Activated CD4-positive, alpha-beta T cell treated with anti-CD3 and anti-CD28 coated beads, Interleukin-2, Interleukin-6, amounts not matched to agents 100 ng/mL and 50 ng/mL, durations not matched to agents 16 hours and 8 hours (primary cell): ENCODE results near the gene SINHCAF.
"Not testable (repeated sequence)": the region's sequence is repeated elsewhere in the genome, so short reads cannot be mapped to it uniquely, and the experiment has no call there.

Experiments
- DNase-seq: peaks from one replicate; pipeline ENCODE4 v3.0.0-alpha.2; 2020

Gene SINHCAF, protein sequence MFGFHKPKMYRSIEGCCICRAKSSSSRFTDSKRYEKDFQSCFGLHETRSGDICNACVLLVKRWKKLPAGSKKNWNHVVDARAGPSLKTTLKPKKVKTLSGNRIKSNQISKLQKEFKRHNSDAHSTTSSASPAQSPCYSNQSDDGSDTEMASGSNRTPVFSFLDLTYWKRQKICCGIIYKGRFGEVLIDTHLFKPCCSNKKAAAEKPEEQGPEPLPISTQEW

DNA sequence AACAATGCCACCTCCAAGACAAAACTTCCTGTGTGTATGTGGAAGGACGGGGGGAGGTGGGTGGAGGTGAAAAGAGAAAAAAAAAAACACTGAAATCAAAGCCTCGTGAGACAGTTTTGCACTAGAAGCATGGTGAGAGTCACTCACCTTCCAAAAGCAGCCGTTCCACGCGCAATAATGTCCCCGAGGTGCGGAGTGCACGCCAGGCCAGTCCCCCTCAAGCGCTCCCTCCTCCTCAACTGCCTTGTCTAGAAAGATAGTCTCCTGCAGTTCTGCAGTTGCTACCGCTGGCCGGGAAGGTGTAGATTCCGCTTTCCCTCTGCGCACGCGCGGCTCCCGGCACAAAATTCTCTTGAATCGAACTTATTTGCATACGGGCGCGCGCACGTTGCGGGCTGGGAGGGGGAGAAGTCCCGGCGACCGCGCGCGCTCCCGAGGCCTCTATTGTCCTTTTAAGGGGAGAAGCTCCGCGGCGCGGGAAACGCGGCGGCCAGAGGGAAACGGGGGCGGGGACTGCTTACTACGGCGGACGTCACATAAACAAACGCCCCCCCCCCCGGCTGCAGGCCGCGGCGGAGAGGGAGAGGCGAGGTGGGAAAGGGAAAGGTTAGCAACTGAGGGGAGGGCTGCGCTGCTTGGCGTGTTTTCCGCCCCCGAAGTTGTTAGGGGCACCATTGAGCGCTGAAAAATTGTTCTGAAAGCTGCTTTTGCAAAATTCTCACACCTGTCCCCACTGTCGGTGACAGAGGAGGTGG lies at the start of gene SINHCAF:
TSS of gene SINHCAF (minus strand) at position 274 of the 755 bp plus-strand sequence. CDS start 27,946 bp downstream, outside the sequence.
- DNase-seq = peak; percentile 100

DNA sequence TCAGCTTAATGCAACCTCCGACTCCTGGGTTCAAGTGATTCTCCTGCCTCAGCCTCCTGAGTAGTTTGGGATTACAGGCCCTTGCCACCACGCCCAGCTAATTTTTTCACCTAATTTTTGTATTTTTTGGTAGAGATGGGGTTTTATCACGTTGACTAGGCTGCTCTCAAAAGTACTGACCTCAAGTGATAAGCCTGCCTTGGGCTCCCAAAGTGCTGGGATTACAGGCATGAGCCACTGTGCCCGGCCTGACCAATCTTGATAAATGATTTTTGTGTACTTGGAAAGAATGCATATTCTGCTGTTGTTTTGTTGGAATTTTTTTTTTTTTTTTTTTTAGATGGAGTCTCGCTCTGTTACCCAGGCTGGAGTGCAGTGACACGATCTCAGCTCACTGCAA lies 49.5 kb upstream of the SINHCAF start:
- DNase-seq = not testable (repeated sequence)

DNA sequence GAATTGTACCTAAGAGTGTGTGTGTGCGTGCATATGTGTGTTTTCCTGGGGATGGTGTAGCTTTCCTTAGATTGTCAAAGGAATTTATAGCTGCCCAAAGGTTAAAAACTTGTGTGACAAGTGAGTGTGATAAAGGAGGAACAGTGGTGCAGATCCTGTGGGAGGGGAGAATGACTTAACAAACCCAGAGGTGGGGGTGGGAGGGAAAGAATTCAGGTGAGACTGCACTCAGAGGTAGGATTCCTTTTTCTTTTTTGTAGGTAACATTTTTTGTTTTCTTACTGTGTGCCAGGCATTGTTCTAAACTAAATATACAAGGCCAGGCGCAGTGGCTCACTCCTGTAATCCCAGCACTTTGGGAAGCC lies 45.3 kb upstream of the SINHCAF start:
- no peak for DNase-seq

DNA sequence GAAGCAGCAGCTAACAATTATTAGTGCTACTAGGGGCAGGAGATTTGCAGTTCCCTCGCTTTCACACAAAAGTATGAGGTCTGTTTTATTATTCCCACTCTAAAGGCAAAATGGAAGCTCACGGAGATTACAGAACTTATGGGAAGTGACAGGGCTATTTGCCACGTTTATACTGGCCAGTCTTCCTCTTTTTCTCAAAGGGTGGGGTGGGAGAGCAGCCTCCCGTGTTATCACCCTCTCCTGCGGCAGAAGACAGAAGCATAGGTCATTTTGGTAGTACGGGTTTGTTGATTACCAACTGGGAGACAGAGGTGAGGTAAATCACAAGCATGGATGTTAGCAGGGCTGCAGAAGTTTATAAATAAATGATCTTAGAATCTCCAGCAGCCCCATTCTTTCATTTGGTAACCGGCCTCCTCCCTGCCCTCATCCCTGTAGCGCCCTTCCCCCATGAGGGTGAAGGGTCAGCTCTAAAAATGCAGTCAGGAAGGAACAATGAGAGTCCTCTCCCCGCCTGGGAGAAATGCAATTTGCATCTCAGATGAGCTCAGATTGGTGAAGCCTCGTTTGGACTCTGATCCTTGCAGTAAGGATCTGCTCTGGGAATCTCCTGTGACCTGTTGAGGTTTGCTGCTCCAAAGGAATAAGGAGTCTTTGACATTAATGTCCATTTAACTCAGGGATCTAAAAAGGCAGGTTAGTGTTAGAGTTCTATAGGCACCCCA lies 44.7 kb upstream of the SINHCAF start:
- DNase-seq = no peak

DNA sequence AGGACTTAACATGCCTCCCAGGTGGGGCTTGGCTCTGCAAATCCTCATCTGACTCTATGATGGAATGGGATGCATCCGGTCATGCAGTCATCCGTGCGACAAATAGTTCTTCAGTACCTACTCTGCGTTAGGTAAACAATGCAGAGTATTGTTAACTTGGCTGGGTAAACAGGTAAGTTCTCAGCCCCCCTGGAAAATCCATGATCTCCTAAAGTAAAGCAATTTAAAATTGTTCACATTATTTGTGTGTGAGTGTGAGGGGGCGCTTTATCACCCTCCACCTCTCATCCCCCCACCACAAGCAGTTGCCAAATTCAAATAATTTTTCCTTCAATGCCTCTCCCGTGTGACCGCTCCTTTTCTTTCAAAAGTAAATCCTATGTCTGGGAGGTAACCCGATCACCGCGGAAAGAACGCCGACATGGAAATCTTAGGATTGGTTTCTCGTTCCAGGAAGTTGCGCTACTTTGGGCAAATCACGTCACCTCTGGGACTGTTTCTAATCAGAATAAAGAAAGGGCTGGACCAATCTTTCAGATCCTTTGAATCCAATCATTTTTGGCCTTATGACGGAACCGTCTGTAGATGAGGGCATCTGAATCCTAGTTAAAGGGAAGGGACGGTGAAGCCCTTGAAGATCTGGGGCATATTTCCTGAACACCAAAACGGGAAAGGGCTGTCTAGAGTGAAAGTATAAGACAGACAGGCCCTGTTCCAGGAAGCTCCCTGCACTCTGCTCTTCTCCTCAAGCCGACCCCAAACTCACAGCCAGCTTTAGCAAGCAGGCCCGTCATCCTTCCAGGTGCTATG lies 44.0 kb upstream of the SINHCAF start:
- DNase-seq = no peak

DNA sequence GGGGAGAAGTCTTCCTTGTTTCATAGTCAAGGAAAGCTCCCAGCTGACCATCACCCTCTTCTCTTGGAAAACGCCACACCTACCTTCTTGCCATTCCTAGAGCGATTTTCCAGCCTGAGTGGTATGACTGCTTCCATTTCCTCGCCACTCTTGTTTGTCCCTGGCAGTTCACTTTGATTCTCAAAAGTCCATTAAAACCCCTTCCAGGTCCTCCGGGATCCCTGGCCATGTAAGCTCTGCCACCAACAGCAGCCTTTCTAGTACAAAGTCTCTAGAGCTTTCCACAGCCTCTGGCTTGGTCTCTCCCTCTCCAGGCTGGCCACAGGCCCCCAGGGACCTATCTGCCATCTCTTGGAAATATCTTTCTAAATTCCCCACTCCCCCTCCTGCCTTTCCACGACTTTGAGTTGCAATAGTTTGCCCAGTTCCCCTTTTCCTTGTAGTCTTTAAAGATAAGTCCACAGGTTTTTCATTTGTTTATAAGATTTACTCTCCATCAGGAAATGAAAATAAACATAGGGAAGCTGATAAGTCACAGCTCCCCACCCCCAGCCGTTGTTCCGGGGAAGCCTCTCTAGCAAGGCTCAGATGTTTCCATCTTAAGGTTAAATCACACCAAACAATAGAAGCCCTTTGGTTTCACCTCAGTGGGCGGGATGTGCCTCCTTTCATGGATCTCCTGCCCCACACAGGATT lies 42.9 kb upstream of the SINHCAF start:
- no peak for DNase-seq

DNA sequence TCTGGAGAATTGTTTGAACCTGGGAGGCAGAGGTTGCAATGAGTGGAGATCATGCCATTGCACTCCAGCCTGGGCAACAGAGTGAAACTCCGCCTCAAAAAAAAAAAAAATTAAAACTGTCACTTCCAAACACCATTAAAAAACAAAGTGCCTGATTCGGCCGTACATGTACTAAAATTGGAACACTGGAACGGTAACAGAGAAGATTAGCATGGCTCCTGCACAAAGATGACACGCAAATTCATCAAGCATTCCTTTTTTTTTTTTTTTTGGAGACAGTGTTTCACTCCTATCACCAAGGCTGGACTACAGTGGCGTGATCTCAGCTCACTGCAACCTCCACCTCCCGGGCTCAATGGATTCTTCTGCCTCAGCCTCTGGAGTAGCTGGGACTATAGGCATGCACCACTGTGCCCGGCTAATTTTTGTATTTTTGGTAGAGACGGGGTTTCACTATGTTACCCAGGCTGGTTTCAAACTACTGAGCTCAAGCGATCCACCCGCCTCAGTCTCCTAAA lies 40.2 kb upstream of the SINHCAF start:
- DNase-seq = no peak

DNA sequence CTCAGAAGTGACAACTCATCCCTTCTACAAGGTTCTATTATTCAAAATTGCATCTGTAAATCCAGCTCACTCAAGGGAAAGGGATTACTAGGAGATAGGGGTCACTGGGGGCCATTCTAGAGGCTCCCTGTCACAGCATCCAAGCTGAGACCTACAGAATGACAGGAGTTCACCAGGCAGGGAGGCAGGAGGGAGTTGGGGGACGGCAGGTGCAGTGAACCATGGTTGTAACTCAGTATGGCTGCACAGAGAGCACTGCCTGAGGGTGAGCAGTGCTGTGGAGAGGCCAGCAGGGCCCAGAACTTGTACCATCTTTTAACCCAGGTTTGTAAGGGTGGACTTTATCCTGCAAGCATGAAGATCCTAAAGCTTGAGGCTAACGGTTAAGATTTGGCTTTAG lies 37.9 kb upstream of the SINHCAF start:
- no peak for DNase-seq

DNA sequence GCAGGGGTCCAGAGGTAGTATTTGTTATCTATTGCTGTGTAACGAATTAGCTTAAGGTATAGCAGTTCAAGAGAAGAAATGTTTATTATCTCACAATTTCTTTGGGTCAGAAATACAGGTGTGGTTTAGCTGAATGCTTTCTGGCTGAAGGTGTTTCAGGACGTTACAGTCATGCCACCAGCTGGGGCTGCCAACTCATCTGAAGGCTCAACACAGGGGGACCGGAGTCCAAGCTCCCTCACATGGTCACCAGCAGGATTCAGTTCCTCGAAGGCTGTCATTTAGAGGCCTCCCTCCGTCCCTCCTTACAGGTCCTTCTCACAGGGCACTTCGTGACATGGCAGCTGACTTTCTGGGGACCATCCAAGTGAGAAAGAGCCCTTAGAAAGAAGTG lies 37.5 kb upstream of the SINHCAF start:
- DNase-seq = no peak

DNA sequence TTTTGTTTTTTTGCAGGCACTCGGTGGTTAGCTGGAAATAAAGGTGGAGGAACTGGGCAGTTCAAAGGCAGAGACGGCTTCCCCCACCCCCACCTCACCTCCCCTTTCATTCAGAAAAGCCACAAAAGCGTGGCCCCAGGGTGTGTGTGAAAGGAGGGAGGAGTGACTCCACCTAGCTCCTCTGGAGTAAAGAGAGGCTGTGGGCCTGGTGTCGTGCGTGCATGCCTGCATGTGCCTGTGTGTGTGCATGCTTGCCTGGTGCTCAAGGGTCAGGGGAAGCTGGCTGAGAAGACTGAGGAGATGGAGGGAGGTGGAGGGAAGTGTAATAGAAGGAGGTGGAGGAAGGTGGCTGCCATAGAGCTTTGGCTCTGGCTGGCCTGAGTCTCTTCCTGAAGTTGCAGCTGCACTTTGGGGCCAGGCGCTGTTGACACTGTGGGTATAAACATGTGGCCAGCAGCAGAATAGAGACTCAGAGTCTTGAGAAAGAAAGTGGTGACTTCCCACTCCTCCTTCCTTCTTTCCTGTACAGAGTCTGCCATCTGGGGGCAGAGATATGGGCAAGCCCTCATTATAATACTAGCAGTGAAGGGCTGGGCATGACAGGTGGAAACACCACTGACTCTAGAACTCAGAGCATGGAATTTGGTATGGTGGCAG lies 36.9 kb upstream of the SINHCAF start:
- peak; percentile 23 for DNase-seq

DNA sequence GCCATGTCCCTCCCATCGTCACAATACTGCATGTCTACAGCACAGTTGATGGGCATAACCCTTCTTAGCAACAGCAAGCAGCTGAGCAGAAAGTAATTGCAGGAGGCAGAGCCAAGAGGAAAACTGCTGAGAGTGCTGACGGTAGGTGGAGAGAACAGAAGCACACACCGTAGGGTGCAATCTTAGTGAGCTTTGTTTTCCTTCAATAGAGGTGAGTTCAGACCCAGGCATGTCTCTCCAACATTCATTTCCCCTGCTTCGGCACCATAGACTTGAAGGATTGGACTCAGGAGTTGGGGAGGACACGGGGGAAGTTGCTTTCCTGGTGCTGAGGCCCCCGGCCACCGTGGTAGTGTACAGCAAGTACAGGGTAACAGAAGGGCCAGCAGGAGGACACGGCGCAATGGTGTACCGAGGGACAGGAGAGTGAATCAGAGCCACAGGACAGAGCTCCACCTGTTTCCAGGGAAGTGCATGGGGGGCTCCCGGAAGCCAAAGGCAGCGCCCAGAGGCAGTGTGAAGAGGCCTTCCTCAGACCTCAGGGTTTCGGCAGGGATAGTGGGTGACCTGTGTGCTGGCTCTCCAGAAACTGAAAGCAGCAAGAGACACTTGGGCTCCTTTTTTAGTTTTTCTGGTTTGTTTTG lies 36.3 kb upstream of the SINHCAF start:
- DNase-seq = no peak

DNA sequence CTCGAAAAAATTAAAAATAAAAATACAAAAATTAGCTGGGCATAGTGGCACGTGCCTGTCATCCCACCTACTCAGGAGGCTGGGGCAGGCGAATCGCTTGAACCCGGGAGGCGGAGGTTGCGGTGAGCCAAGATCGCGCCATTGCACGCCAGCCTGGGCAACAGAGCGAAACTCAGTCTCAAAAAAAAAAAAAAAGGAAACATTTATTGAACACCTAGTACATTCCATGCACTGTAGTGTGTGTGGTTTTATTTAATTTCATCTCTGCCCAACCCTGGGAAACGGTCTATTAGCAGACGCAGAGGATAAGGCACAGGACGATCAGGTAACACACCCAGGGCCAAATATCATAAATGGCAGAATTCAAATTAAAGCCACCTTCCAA lies 35.8 kb upstream of the SINHCAF start:
- DNase-seq = no peak

DNA sequence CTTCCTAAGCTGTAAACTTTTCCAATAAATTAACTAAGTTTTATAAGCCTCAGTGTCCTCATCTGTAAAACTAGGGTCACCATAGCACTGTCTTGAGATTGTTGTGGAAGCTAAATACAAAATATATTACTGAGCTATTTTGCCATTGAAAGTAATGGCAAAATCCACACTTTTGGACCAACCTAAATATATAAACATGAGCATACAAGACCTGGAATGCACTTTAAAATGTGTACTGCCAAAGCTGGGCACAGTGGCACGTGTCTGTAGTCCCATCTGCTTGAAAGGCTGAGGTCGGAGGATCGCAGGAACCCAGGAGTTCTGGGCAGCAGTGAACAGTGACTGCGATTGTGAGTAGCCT lies 29.8 kb upstream of the SINHCAF start:
- DNase-seq = no peak

DNA sequence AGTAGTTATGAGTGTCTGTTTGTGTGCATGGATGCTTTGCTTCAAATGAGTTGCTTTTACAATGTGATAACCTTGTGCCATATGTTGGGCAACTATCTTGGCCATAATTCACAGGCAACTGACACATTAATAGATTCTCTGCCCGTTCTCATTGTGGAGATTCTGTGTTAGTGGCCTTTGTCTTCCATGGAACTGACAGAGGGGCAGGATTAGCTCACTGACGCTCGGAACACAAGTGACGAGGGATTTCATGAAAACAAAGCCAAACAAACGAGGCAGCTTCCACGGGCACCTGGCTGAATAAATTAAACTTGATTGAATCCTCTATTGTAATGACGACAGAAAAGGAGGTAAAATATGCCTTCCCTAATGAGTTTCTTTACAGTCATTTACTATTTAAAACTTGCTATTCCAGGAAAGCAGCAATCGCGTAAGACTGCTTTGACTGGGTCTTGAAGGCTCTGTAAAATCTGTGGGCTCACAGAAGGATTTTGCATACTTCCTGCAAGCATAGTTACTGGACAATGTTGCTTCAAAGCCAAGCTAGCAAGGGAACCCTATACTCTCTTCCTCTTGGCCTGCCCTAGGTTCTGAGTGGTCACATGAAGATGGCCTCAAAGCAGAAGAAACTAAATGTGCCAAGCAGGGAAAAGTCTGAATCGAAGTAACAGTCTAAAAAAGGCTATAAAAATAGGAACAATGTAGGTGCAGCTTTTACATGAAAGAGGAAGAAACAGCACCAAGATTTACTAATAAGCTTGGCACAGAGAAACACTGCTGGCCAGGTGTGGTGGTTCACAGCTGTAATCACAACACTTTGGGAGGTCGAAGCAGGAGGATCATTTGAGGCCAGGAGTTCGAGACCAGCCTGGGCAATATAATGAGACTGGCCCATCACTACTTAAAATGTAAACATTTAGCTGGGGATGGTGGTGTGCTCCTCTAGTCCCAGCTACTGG lies 28.1 kb upstream of the SINHCAF start:
- DNase-seq = no peak

DNA sequence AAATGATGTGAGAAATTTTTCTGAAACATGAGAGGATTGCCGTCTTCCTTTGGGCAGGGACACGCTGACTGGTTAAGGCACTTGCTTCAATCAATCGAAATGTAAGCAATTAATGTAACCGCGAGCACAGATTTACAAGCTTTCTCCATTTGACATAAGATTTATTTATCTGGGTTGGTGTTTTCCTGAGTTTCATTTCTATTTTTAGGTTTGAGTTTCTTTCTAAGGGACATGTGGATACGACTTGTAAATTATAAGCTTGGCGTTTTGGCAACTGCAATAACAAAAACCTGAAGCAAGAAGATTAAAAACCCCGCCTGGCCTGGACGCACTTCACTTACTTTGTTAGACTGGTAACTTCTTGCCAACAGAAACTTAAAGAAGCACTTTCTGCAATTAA lies 20.3 kb upstream of the SINHCAF start:
- no peak for DNase-seq

DNA sequence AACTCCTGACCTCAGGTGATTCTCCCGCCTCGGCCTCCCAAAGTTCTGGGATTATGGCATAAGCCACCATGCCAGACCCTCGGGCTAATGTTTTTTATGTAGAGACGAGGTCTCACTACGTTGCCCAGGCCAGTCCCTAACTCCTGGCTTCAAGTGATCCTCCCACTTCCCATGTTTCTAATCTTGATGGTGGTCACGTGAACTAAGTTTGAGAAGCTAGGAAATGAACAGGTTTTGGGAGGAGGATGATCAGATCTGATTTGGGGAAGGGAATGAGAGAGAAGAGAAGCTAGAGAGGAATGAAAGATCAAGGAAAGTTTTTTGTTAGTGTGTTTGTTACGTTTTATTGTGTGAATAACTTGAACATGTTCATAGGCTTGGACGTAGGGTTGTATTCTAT lies 17.2 kb upstream of the SINHCAF start:
- no peak for DNase-seq

DNA sequence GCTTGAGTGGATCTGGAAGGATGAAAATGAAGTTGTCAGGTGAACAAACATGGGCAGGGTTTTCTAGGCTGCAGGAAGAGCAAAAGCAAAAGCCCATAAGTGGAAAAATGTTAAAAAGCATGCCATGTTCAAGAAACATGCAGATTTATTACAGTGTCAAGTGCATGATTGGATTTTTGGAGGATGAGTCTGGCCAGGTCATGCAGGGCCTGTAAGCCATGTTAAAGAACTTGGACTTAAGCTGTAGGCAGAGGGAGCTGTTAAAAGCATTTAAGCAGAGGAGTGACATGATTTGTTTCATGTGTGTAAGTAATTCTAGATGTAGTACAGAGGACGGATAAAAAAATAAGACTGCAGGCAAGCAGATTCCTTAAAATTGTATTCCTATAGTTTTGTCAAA lies 16.3 kb upstream of the SINHCAF start:
- DNase-seq = no peak

DNA sequence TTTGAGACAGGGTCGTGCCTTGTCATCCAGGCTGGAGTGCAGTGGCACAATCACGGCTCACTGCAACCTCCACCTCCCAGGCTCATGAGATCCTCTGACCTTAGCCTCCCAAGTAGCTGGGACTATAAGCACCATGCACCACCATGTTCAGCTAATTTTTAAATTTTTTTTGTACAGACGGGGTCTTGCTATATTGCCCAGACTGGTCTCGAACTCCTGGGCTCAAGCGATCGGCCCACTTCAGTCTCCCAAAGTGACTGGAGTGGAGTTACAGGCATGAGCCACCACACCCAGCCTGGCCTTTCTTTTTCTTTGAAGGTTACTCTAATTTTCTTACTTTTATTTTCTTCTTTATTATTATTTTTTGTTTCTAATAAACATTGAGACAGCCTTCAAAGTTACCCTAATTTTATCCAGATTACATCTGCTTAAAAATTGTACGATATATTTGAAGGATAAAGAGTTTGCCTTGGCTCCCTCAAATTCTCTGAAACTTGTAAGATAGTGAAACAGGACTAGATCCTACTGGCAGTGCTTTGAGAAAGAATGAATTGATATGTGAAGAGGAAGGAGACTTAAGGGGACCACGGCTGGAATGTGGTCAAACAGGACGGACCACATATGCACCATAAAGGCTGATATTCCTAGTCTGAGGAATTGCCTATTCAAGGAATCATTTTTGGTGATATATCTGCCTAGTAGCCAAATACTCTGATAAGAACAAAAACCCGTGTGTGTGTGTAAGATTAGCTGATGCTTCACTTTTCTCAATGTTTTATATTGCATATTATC lies 14.1 kb upstream of the SINHCAF start:
- no peak for DNase-seq

DNA sequence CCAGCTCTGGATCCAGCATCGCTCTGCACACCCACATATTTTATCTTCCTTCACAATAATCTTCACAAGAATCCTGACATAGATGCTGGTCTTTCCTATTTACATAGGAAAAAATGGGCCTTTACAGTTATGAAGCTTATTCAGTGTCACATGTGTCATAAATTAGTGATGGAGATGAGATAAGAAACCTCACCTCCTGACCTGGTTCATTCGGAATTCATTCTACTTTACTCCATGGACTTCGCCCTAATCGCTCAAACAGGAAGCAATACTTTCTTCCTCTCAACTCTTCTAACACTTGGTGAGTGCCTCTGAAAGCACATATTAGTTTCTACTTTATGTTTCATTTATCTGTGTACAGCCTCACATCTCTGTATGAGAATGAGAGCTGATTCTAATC lies 12.0 kb upstream of the SINHCAF start:
- DNase-seq = no peak
